ENCODE results near the gene EPHA4.

DNA sequence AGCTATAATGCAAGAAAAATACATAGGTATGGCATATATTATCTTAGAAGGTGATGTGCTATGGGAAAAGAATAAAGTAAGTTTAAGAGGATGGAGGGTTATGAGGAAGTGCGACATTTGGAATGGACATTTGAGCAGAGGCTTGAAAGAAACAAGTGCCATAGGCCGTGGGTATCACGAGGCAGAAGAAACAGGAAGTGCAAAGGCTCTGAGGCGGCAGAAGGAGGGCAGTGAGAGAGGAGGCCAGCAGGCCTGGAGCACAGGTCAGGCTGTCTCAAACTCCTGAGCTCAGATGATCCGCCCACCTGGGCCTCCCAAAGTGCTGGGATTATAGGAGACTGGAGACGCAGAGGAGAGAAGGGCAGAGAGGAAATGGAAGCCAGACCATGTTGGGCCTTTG is 40.7 kb upstream of the EPHA4 start:
- TF ChIP-seq, protein P1, sequence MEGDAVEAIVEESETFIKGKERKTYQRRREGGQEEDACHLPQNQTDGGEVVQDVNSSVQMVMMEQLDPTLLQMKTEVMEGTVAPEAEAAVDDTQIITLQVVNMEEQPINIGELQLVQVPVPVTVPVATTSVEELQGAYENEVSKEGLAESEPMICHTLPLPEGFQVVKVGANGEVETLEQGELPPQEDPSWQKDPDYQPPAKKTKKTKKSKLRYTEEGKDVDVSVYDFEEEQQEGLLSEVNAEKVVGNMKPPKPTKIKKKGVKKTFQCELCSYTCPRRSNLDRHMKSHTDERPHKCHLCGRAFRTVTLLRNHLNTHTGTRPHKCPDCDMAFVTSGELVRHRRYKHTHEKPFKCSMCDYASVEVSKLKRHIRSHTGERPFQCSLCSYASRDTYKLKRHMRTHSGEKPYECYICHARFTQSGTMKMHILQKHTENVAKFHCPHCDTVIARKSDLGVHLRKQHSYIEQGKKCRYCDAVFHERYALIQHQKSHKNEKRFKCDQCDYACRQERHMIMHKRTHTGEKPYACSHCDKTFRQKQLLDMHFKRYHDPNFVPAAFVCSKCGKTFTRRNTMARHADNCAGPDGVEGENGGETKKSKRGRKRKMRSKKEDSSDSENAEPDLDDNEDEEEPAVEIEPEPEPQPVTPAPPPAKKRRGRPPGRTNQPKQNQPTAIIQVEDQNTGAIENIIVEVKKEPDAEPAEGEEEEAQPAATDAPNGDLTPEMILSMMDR (IDR thresholded peaks at IDR 0.05; ENCODE audit: low read length): no peak
- TF ChIP-seq EZH2phosphoT487 (IDR thresholded peaks at IDR 0.05; ENCODE audit: low read length) (no peak), EZH2 (optimal IDR thresholded peaks at IDR 0.05; ENCODE audit: low read depth, low read length) (no peak)
